Gastrocnemius medialis (tissue), 4 donors: ENCODE results near the gene TNFRSF6B.
"Not testable (repeated sequence)": the region's sequence is repeated elsewhere in the genome, so short reads cannot be mapped to it uniquely, and the experiment has no call there.

Experiments used
- POLR2A ChIP-seq, 2 donors: fragments of 450-650 bp; IDR thresholded peaks; one replicate each; pipeline ENCODE4 v1.6.1; 2017; ENCODE audit warnings: antibody characterized with exemption in 2 of 2, mild to moderate bottlenecking in 2 of 2, moderate library complexity in 2 of 2
- TF ChIP-seq, protein P1 (sequence below), 5 experiments: fragments of 450-650 bp in 3 of 5; fragments of 200-600 bp in 2 of 5; sonication (generic) in 2 of 5; IDR thresholded peaks in 4 of 5; conservative IDR thresholded peaks in 1 of 5; 1 replicate in 4 of 5; 2 replicates in 1 of 5; pipeline ENCODE4 v1.5.1; 2016 to 2019; ENCODE audit warnings: antibody characterized with exemption in 5 of 5, mild to moderate bottlenecking in 3 of 5, moderate library complexity in 3 of 5

DNA sequence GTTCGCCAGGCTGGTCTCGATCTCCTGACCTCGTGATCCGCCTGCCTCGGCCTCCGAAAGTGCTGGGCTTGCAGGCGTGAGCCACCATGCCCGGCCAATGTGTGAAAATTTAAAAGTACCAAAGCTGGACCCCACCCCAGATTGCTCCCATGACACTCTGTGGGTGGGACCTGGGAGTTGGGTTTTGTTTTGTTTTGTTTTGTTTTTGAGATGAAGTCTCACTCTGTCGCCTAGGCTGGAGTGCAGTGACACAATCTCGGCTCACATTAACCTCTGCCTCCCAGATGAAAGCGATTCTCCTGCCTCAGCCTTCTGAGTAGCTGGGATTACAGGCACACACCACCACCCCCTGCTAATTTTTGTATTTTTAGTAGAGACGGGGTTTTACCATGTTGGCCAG, 24.8 kb upstream of the TNFRSF6B start:
- TF ChIP-seq, protein P1, sequence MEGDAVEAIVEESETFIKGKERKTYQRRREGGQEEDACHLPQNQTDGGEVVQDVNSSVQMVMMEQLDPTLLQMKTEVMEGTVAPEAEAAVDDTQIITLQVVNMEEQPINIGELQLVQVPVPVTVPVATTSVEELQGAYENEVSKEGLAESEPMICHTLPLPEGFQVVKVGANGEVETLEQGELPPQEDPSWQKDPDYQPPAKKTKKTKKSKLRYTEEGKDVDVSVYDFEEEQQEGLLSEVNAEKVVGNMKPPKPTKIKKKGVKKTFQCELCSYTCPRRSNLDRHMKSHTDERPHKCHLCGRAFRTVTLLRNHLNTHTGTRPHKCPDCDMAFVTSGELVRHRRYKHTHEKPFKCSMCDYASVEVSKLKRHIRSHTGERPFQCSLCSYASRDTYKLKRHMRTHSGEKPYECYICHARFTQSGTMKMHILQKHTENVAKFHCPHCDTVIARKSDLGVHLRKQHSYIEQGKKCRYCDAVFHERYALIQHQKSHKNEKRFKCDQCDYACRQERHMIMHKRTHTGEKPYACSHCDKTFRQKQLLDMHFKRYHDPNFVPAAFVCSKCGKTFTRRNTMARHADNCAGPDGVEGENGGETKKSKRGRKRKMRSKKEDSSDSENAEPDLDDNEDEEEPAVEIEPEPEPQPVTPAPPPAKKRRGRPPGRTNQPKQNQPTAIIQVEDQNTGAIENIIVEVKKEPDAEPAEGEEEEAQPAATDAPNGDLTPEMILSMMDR (IDR thresholded peaks at IDR 0.05 in 4 of 5, conservative IDR thresholded peaks at IDR 0.05 in 1 of 5): not testable (repeated sequence)
- TF ChIP-seq POLR2A (IDR thresholded peaks at IDR 0.05): not testable (repeated sequence)
